Upper lobe of left lung (tissue), 6 donors: ENCODE measurements around the gene COASY. TPM values are rescaled to one million over a fixed set of nuclear protein-coding genes. Genes with fewer than 3 reads are reported as not detected.
"Not testable (repeated sequence)": the region's sequence is repeated elsewhere in the genome, so short reads cannot be mapped to it uniquely, and the experiment has no call there.

Source experiments
- ATAC-seq, 2 donors: fragments of 200-7000 bp; cut with Tn5 transposase; one replicate each; pipeline ENCODE4 v1.9.1; 2022; ENCODE audit warnings: mild to moderate bottlenecking in 2 of 2, moderate library complexity in 2 of 2; ENCODE audit not compliant: low FRiP score in 2 of 2
- DNase-seq, 2 donors: peaks; one replicate each; pipeline ENCODE4 v3.0.0-alpha.2; 2019 to 2020
- H3K27ac ChIP-seq, 4 donors: fragments of 200-600 bp; sonication (generic); one replicate each; pipeline ENCODE4 v1.5.1; 2016 to 2019
- H3K27me3 ChIP-seq, 4 donors: fragments of 200-600 bp; sonication (generic); one replicate each; pipeline ENCODE4 v1.5.1; 2017 to 2019
- H3K36me3 ChIP-seq, 4 donors: fragments of 200-600 bp; sonication (generic); one replicate each; pipeline ENCODE4 v1.5.1; 2016 to 2019
- H3K4me1 ChIP-seq, 4 donors: fragments of 200-600 bp; sonication (generic); one replicate each; pipeline ENCODE4 v1.5.1; 2018 to 2019
- H3K4me3 ChIP-seq, 4 donors: fragments of 200-600 bp; sonication (generic); one replicate each; pipeline ENCODE4 v1.5.1; 2017 to 2019; ENCODE audit warnings: mild to moderate bottlenecking in 2 of 4, moderate library complexity in 1 of 4
- H3K9me3 ChIP-seq, 4 donors: fragments of 200-600 bp; sonication (generic); one replicate each; pipeline ENCODE4 v1.5.1; 2018 to 2019
- CTCF ChIP-seq, 6 experiments: fragments of 450-650 bp in 4 of 6; fragments of 200-600 bp in 2 of 6; sonication (generic) in 2 of 6; IDR thresholded peaks; one replicate each; pipeline ENCODE4 v1.5.1; 2016 to 2019; ENCODE audit warnings: antibody characterized with exemption in 6 of 6
- EP300 ChIP-seq, 4 donors: sonication (generic); formaldehyde crosslinking; IDR thresholded peaks; one replicate each; pipeline ENCODE4 v1.5.1; 2017; ENCODE audit warnings: antibody characterized with exemption in 4 of 4, control low read depth in 2 of 4
- POLR2A ChIP-seq, 4 donors: fragments of 450-650 bp; IDR thresholded peaks; one replicate each; pipeline ENCODE4 v1.5.1; 2016 to 2017; ENCODE audit warnings: antibody characterized with exemption in 4 of 4, mild to moderate bottlenecking in 2 of 4
- POLR2AphosphoS5 ChIP-seq, 2 donors: sonication (generic); formaldehyde crosslinking; IDR thresholded peaks; one replicate each; pipeline ENCODE4 v1.5.1; 2017; ENCODE audit warnings: antibody characterized with exemption in 2 of 2
- WGBS, 2 donors: methylation state at CpG; one replicate each; pipeline ENCODE4 v1.1.5; 2017 to 2018; 5-methylcytosine and 5-hydroxymethylcytosine counted together
- total RNA-seq, 6 donors: library from RNA; depleted of rRNA in 4 of 6; stranded (reverse); fragments of >200 nt in 4 of 6; gene quantifications; one replicate each; pipeline versions ENCODE4 v1.1.0 to v1.2.1, GENCODE V29; 2016 to 2021
- donor health status: DM: no; HTN: no; CAD: no; lungs with moderate emphysema.
- donor health status: DM: no; HTN: yes; CAD: no; lungs with severe emphysema.

COASY gene
- total RNA-seq, 6 donors from 2014 or later, result 34.7 to 71.1 (median 51.4) TPM

GRCh38 chr17:42609814-42610801 lies 48.2 kb downstream of the COASY start:
- peak overlapping the region; percentile 51 to 95 (median 77) for H3K4me3 ChIP-seq
- WGBS, 2 donors, result 13 to 39% methylated on average over 7 to 29 of the region's 42 CpGs
- peaks cover 37 to 43% (median 41%) of the 10 kb centered on the region in 4 donors for H3K4me1 ChIP-seq
- H3K27ac ChIP-seq, result peak overlapping the region; percentile 79 to 94 (median 82)
- peak in 1 of 2 donors; percentile 86 for DNase-seq
- peak in 1 of 4 donors; percentile 4 for TF ChIP-seq POLR2A (IDR thresholded peaks at IDR 0.05)
- ATAC-seq, result peak; percentile 13 to 44
- peaks cover 7 to 35% (median 30%) of the 10 kb centered on the region in 4 donors for H3K36me3 ChIP-seq
- not testable (repeated sequence) for H3K9me3 ChIP-seq, H3K27me3 ChIP-seq

DNA sequence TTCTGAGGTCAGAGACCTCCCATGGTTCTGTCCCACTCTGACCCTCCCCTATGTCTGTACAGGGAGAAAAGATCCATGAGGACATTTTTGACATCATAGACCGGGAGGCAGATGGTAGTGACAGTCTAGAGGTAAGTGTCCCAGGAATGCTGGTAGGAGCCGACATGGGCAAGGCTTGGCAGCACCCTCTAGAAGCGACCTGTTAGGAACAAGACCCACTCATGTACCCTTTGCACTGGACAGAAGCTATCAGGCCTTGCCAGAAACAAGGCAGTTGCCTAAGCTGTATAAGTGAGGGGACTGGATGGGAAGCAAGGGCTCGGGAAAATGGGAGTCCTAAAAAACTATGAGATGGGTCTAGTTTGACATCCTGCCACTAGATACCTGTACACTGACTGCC lies 50.1 kb downstream of the COASY start:
- Histone ChIP-seq H3K27me3 (no peaks in the 10 kb centered on the region), H3K27ac (no peak overlapping the region), H3K4me3 (no peak overlapping the region), H3K9me3 (no peaks in the 10 kb centered on the region), H3K36me3 (peaks cover 10 to 45% (median 36%) of the 10 kb centered on the region in 4 donors), H3K4me1 (peaks cover 21 to 24% (median 23%) of the 10 kb centered on the region in 4 donors)
- ATAC-seq, result no peak
- no peak for TF ChIP-seq CTCF (IDR thresholded peaks at IDR 0.05)
- no peak for TF ChIP-seq POLR2AphosphoS5 (IDR thresholded peaks at IDR 0.05)
- TF ChIP-seq EP300 (IDR thresholded peaks at IDR 0.05), result no peak
- no peak for TF ChIP-seq POLR2A (IDR thresholded peaks at IDR 0.05)
- DNase-seq, result no peak
- 91 to 98% methylated on average over 4 of the region's 4 CpGs for WGBS, 2 donors

GRCh38 chr17:42613699-42614295 lies 51.8 kb downstream of the COASY start:
- DNase-seq, result no peak

More at GRCh38 chr17:42613699-42614295, 51.8 kb downstream of the COASY start:
- H3K27me3 ChIP-seq, result no peaks in the 10 kb centered on the region
- peaks cover 10 to 17% (median 16%) of the 10 kb centered on the region in 4 donors for H3K4me1 ChIP-seq
- no peak overlapping the region for H3K27ac ChIP-seq
- no peak for TF ChIP-seq EP300 (IDR thresholded peaks at IDR 0.05)
- TF ChIP-seq POLR2A (IDR thresholded peaks at IDR 0.05), result no peak
- no peak for TF ChIP-seq POLR2AphosphoS5 (IDR thresholded peaks at IDR 0.05)
- no peak for TF ChIP-seq CTCF (IDR thresholded peaks at IDR 0.05)
- no peaks in the 10 kb centered on the region for H3K9me3 ChIP-seq
- WGBS, 2 donors, result 98% methylated on average over 13 to 17 of the region's 17 CpGs
- no peak for ATAC-seq
- H3K4me3 ChIP-seq, result no peak overlapping the region
- H3K36me3 ChIP-seq, result peaks cover 10 to 45% (median 36%) of the 10 kb centered on the region in 4 donors

Other genes starting within 250 kb of the COASY start
- gene STAT3, start 173.7 kb upstream of the COASY start, total RNA-seq, result 100 to 1,000 TPM; 228 to 335 (median 264) TPM
- gene CAVIN1, start 138.9 kb upstream of the COASY start, total RNA-seq, result 100 to 1,000 TPM in 5 of 6 donors, 10 to 100 TPM in 1; 89.1 to 406 (median 307) TPM
- gene ATP6V0A1, start 103.3 kb upstream of the COASY start, total RNA-seq, result 100 to 1,000 TPM in 3 of 6 donors, 10 to 100 TPM in 3; 68.3 to 212 (median 118) TPM
- gene NAGLU, start 25.9 kb upstream of the COASY start, total RNA-seq, result 10 to 100 TPM; 36.7 to 97.4 (median 68.4) TPM
- 1 to 10 TPM in 5 of 6 donors, not detected in 1; 1.3 to 6.3 (median 1.7) TPM for gene HSD17B1, start 9.2 kb upstream of the COASY start, total RNA-seq
- gene MLX, start 5.0 kb downstream of the COASY start, total RNA-seq, result 100 to 1,000 TPM in 1 of 6 donors, 10 to 100 TPM in 5; 61.8 to 104 (median 83.5) TPM
- 1 to 10 TPM in 5 of 6 donors, not detected in 1; 1.9 to 6.8 (median 3.8) TPM for gene PSMC3IP, start 15.6 kb downstream of the COASY start, total RNA-seq
- gene RETREG3, start 47.2 kb downstream of the COASY start, total RNA-seq, result 10 to 100 TPM; 47.1 to 89.7 (median 59.9) TPM
- gene TUBG1, start 47.5 kb downstream of the COASY start, total RNA-seq, result 10 to 100 TPM; 27.3 to 55.4 (median 31.8) TPM
- 100 to 1,000 TPM in 1 of 6 donors, 10 to 100 TPM in 5; 12.4 to 104 (median 15.2) TPM for gene TUBG2, start 97.1 kb downstream of the COASY start, total RNA-seq
- gene PLEKHH3, start 114.8 kb downstream of the COASY start, total RNA-seq, result 10 to 100 TPM; 18.4 to 93.2 (median 28.4) TPM
- 1 to 10 TPM in 4 of 6 donors, under 1 TPM in 2; 0.30 to 2.2 (median 1.4) TPM for gene CCR10, start 119.7 kb downstream of the COASY start, total RNA-seq
- 10 to 100 TPM in 1 of 6 donors, 1 to 10 TPM in 5; 1.7 to 37.7 (median 4.3) TPM for gene CNTNAP1, start 120.4 kb downstream of the COASY start, total RNA-seq
- 100 to 1,000 TPM in 1 of 6 donors, 10 to 100 TPM in 5; 30.7 to 122 (median 55.0) TPM for gene EZH1, start 182.9 kb downstream of the COASY start, total RNA-seq
- 100 to 1,000 TPM in 1 of 6 donors, 10 to 100 TPM in 4, not detected in 1; 12.2 to 120 (median 55.8) TPM for gene RAMP2, start 199.1 kb downstream of the COASY start, total RNA-seq
- gene VPS25, start 211.3 kb downstream of the COASY start, total RNA-seq, result 10 to 100 TPM; 19.0 to 54.6 (median 36.7) TPM
- 1 to 10 TPM in 1 of 6 donors, under 1 TPM in 3, not detected in 2; 0.15 to 1.8 (median 0.26) TPM for gene WNK4, start 218.5 kb downstream of the COASY start, total RNA-seq
- 10 to 100 TPM; 23.3 to 95.3 (median 67.4) TPM for gene COA3, start 236.6 kb downstream of the COASY start, total RNA-seq
- gene CNTD1, start 236.7 kb downstream of the COASY start, total RNA-seq, result 1 to 10 TPM in 1 of 6 donors, under 1 TPM in 4, not detected in 1; 0.22 to 1.2 (median 0.39) TPM